Spleen (tissue), 11 donors: ENCODE data around the gene ATRX. TPM values are rescaled to one million over a fixed set of nuclear protein-coding genes. Genes with fewer than 3 reads are reported as not detected.

Experiments
- DNase-seq: peaks from one replicate; pipeline ENCODE4 v3.0.0-alpha.2; 2020
- H3K27ac ChIP-seq, 8 donors: fragments of 200-600 bp; sonication (generic) in 7 of 8; 1 replicate in 4 of 8; 2 replicates in 4 of 8; pipeline versions ENCODE4 v1.5.0 to v1.8.0; 2016 to 2021; ENCODE audit warnings: inconsistent platforms in 4 of 8, mild to moderate bottlenecking in 4 of 8, moderate library complexity in 1 of 8
- H3K27me3 ChIP-seq, 7 donors: fragments of 200-600 bp; sonication (generic) in 6 of 7; replicated peaks in 1 of 7; 1 replicate in 4 of 7; 2 replicates in 3 of 7; pipeline versions ENCODE4 v1.5.0 to v1.8.0; 2016 to 2021; ENCODE audit warnings: inconsistent platforms in 3 of 7, mild to moderate bottlenecking in 1 of 7
- H3K36me3 ChIP-seq, 6 donors: fragments of 200-600 bp; sonication (generic) in 5 of 6; 1 replicate in 4 of 6; 2 replicates in 2 of 6; pipeline versions ENCODE4 v1.5.0 to v1.8.0; 2016 to 2021; ENCODE audit warnings: inconsistent platforms in 2 of 6
- H3K4me1 ChIP-seq, 6 donors: fragments of 200-600 bp; sonication (generic) in 5 of 6; 1 replicate in 3 of 6; 2 replicates in 3 of 6; pipeline versions ENCODE4 v1.5.0 to v1.8.0; 2016 to 2021; ENCODE audit warnings: inconsistent platforms in 3 of 6
- H3K4me3 ChIP-seq, 8 donors: fragments of 200-600 bp; sonication (generic) in 7 of 8; 1 replicate in 4 of 8; 2 replicates in 4 of 8; pipeline versions ENCODE4 v1.5.0 to v1.8.0; 2016 to 2021; ENCODE audit warnings: inconsistent platforms in 4 of 8, mild to moderate bottlenecking in 4 of 8, moderate library complexity in 2 of 8
- H3K9me3 ChIP-seq, 8 donors: fragments of 200-600 bp; sonication (generic) in 7 of 8; 1 replicate in 4 of 8; 2 replicates in 4 of 8; pipeline versions ENCODE4 v1.5.0 to v1.8.0; 2016 to 2021; ENCODE audit warnings: inconsistent platforms in 4 of 8
- CTCF ChIP-seq, 11 experiments: fragments of 200-600 bp in 7 of 11; fragments of 450-650 bp in 4 of 11; sonication (generic) in 4 of 11; IDR thresholded peaks in 8 of 11; conservative IDR thresholded peaks in 3 of 11; 1 replicate in 7 of 11; 2 replicates in 4 of 11; pipeline versions ENCODE4 v1.4.0 to v1.8.0; 2016 to 2021; ENCODE audit warnings: antibody characterized with exemption in 11 of 11, inconsistent platforms in 4 of 11, mild to moderate bottlenecking in 1 of 11
- POLR2A ChIP-seq, 3 donors: fragments of 450-650 bp; IDR thresholded peaks; one replicate each; pipeline ENCODE4 v1.5.1; 2017; ENCODE audit warnings: antibody characterized with exemption in 3 of 3, mild to moderate bottlenecking in 1 of 3
- POLR2AphosphoS5 ChIP-seq, 3 donors: sonication (generic); formaldehyde crosslinking; IDR thresholded peaks; one replicate each; pipeline ENCODE4 v1.5.1; 2017; ENCODE audit warnings: antibody characterized with exemption in 3 of 3
- WGBS, 5 donors: extraction: QIAGEN DNeasy Blood & Tissue Kit in 3 of 5; methylation state at CpG; one replicate each; pipeline versions ENCODE4 v1.1.5 to v1.1.7; 2013 to 2018; 5-methylcytosine and 5-hydroxymethylcytosine counted together
- intact Hi-C: fragments of 100-400 bp; cut with DNase I; formaldehyde crosslinking; loops from one replicate; pipeline ENCODE4 v1.15.0; 2023; ENCODE audit warnings: low total_unique reads
- polyA plus RNA-seq, 3 donors: library from polyadenylated mRNA; stranded (reverse); fragments of 200-250 nt; gene quantifications; one replicate each; pipeline ENCODE4 v1.2.1, GENCODE V29; 2013
- total RNA-seq, 7 donors: library from RNA; depleted of rRNA in 3 of 7; stranded (reverse); fragments of >200 nt in 3 of 7; fragmentation: NEBNext Ultra II Directional in 4 of 7; extraction: Animal tissue kit (Norgen Biotek cat#: 25700) in 4 of 7; gene quantifications; one replicate each; pipeline versions ENCODE4 v1.1.0 to v1.2.1, GENCODE V29; 2016 to 2021
- donor health status: healthy with polysubstance abuse.
- donor health status: DM: no; HTN: no; CAD: no; lungs with moderate emphysema.
- donor health status: DM: no; HTN: no; CAD: no.
- donor health status: Bipolar disorder and iron deficiency.
- donor health status: healthy.
- donor health status: DM: no; HTN: no; CAD: no.
- donor health status: DM: yes; HTN: yes; CAD: no.

The ATRX gene
- total and polyA plus RNA-seq, 10 donors, result 8.2 to 150 (median 109) TPM

- no peaks in the 10 kb centered on the region for H3K4me1 ChIP-seq
- H3K9me3 ChIP-seq, result peaks cover 0 to 24% (median 18%) of the 10 kb centered on the region in 8 donors
- no peak overlapping the region for H3K27ac ChIP-seq
- no peak overlapping the region for H3K4me3 ChIP-seq
- H3K36me3 ChIP-seq, result peaks cover 0 to 16% (median 2%) of the 10 kb centered on the region in 6 donors
- WGBS, 5 donors, result 72 to 87% (median 78%) methylated on average over 5 to 18 of the region's 18 CpGs
- TF ChIP-seq CTCF (IDR thresholded peaks at IDR 0.05 in 8 of 11, conservative IDR thresholded peaks at IDR 0.05 in 3 of 11) (no peak), POLR2AphosphoS5 (IDR thresholded peaks at IDR 0.05) (no peak), POLR2A (IDR thresholded peaks at IDR 0.05) (no peak)
- intact Hi-C loops, result no loop called here
- no peaks in the 10 kb centered on the region for H3K27me3 ChIP-seq
- peak; percentile 61 for DNase-seq
These were observed 258.6 kb downstream of the ATRX start for GRCh38 chrX:77527233-77528001.

DNA sequence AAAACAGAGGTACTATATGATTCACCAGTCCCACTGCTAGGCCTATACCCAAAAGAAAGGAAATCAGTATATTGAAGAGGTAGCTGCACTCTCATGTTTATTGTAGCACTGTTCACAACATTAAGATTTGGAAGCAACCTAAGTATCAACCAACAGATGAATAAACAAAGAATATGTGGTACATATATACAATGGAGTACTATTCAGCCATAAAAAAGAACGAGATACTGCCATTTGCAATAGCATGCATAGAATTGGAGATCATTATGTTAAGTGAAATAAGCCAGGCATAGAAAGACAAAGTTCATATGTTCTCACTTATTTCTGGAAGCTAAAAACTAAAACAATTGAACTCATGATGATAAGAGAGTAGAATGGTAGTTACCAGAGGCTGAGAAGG, 266.3 kb downstream of the ATRX start:
- no peaks in the 10 kb centered on the region for H3K4me1 ChIP-seq
- no peak overlapping the region for H3K4me3 ChIP-seq
- H3K27me3 ChIP-seq, result no peaks in the 10 kb centered on the region
- intact Hi-C loops, result no loop called here
- TF ChIP-seq POLR2A (IDR thresholded peaks at IDR 0.05), result no peak
- no peak for TF ChIP-seq POLR2AphosphoS5 (IDR thresholded peaks at IDR 0.05)
- TF ChIP-seq CTCF (IDR thresholded peaks at IDR 0.05 in 8 of 11, conservative IDR thresholded peaks at IDR 0.05 in 3 of 11), result no peak
- H3K36me3 ChIP-seq, result peaks cover 0 to 67% (median 23%) of the 10 kb centered on the region in 6 donors
- no peak overlapping the region for H3K27ac ChIP-seq
- no peak for DNase-seq
- H3K9me3 ChIP-seq, result peaks cover 0 to 10% (median under 1%) of the 10 kb centered on the region in 8 donors
- whole genome bisulfite sequencing, 5 donors, result 58 to 100% (median 94%) methylated on average over 1 of the region's 1 CpG

- DNase-seq, result no peak
- 74 to 100% (median 96%) methylated on average over 1 of the region's 1 CpG for WGBS, 5 donors
- no peak overlapping the region for H3K27ac ChIP-seq
- no peaks in the 10 kb centered on the region for H3K4me1 ChIP-seq
- intact Hi-C loops, result no loop called here
- peaks cover 0 to 20% (median 6%) of the 10 kb centered on the region in 8 donors for H3K9me3 ChIP-seq
- H3K27me3 ChIP-seq, result no peaks in the 10 kb centered on the region
- H3K36me3 ChIP-seq, result peaks cover 0 to 79% (median 17%) of the 10 kb centered on the region in 6 donors
- H3K4me3 ChIP-seq, result no peak overlapping the region
- TF ChIP-seq POLR2AphosphoS5 (IDR thresholded peaks at IDR 0.05) (no peak), POLR2A (IDR thresholded peaks at IDR 0.05) (no peak), CTCF (IDR thresholded peaks at IDR 0.05 in 8 of 11, conservative IDR thresholded peaks at IDR 0.05 in 3 of 11) (no peak)
These were observed 271.8 kb downstream of the ATRX start for GRCh38 chrX:77514177-77514576.

- 67 to 100% (median 92%) methylated on average over 1 of the region's 1 CpG; no CpG with 5 or more reads in 1 of the 5 donors for WGBS, 5 donors
- TF ChIP-seq POLR2AphosphoS5 (IDR thresholded peaks at IDR 0.05), result no peak
- TF ChIP-seq POLR2A (IDR thresholded peaks at IDR 0.05), result no peak
- TF ChIP-seq CTCF (IDR thresholded peaks at IDR 0.05 in 8 of 11, conservative IDR thresholded peaks at IDR 0.05 in 3 of 11), result no peak
- intact Hi-C loops, result no loop called here
- peaks cover 0 to 84% (median 19%) of the 10 kb centered on the region in 6 donors for H3K36me3 ChIP-seq
- peaks cover 0 to 5% (median 0%) of the 10 kb centered on the region in 6 donors for H3K4me1 ChIP-seq
- no peak overlapping the region for H3K4me3 ChIP-seq
- peak; percentile 22 for DNase-seq
- H3K27ac ChIP-seq, result no peak overlapping the region
- H3K9me3 ChIP-seq, result peaks cover 0 to 17% (median 6%) of the 10 kb centered on the region in 8 donors
- no peaks in the 10 kb centered on the region for H3K27me3 ChIP-seq
These were observed 276.0 kb downstream of the ATRX start for GRCh38 chrX:77510007-77510406.
